ENCODE data around the gene EEF1AKMT2. TPM values are rescaled to one million over a fixed set of nuclear protein-coding genes. Genes with fewer than 3 reads are reported as not detected.

EEF1AKMT2 gene
- total and polyA plus RNA-seq, 9 donors = 11.9 to 25.8 (median 20.5) TPM

- Histone ChIP-seq H3K27me3 (no peaks in the 10 kb centered on the region), H3K36me3 (no peaks in the 10 kb centered on the region), H3K4me1 (ENCODE audit: insufficient read depth) (no peaks in the 10 kb centered on the region), H3K9me3 (no peaks in the 10 kb centered on the region), H3K4me3 (no peak overlapping the region), H3K27ac (no peak overlapping the region)
- DNase-seq = no peak
- WGBS, 3 donors = 79 to 89% (median 85%) methylated on average over 1 of the region's 1 CpG
- intact Hi-C loops (cut with DNase I) = loop anchor here in 3 of 4 donors (10.0 kb wide), 3 partner anchors 60 to 300 kb away; no protein-coding TSS in a partner anchor
- TF ChIP-seq CTCF (IDR thresholded peaks at IDR 0.05) (no peak), POLR2A (IDR thresholded peaks at IDR 0.05) (no peak), EP300 (IDR thresholded peaks at IDR 0.05) (no peak)
These were observed 32.8 kb upstream of the EEF1AKMT2 start for GRCh38 chr10:124824507-124824906.

- no peak for DNase-seq
- H3K4me1 ChIP-seq (ENCODE audit: insufficient read depth) = no peaks in the 10 kb centered on the region
- intact Hi-C loops (cut with DNase I) = loop anchor here in 3 of 4 donors (10.0 kb wide), 3 partner anchors 57 to 297 kb away; no protein-coding TSS in a partner anchor
- H3K27ac ChIP-seq = no peak overlapping the region
- no peaks in the 10 kb centered on the region for H3K27me3 ChIP-seq
- 98 to 99% (median 98%) methylated on average over 4 of the region's 4 CpGs for WGBS, 3 donors
- H3K9me3 ChIP-seq = no peaks in the 10 kb centered on the region
- no peak for TF ChIP-seq POLR2A (IDR thresholded peaks at IDR 0.05)
- TF ChIP-seq EP300 (IDR thresholded peaks at IDR 0.05) = no peak
- no peak for TF ChIP-seq CTCF (IDR thresholded peaks at IDR 0.05)
- H3K4me3 ChIP-seq = no peak overlapping the region
- H3K36me3 ChIP-seq = no peaks in the 10 kb centered on the region
These were observed 29.8 kb upstream of the EEF1AKMT2 start for GRCh38 chr10:124821520-124821919.

- Histone ChIP-seq H3K4me1 (ENCODE audit: insufficient read depth) (no peaks in the 10 kb centered on the region), H3K27me3 (no peaks in the 10 kb centered on the region), H3K36me3 (no peaks in the 10 kb centered on the region), H3K27ac (no peak overlapping the region), H3K9me3 (no peaks in the 10 kb centered on the region), H3K4me3 (no peak overlapping the region)
- TF ChIP-seq POLR2A (IDR thresholded peaks at IDR 0.05) (no peak), CTCF (IDR thresholded peaks at IDR 0.05) (no peak), EP300 (IDR thresholded peaks at IDR 0.05) (no peak)
- WGBS, 3 donors = 96 to 100% (median 99%) methylated on average over 2 of the region's 2 CpGs
- DNase-seq = no peak
- intact Hi-C loops (cut with DNase I) = loop anchor here in 3 of 4 donors (10.0 kb wide), 3 partner anchors 55 to 295 kb away; no protein-coding TSS in a partner anchor
These were observed 28.4 kb upstream of the EEF1AKMT2 start for GRCh38 chr10:124820121-124820520.

- intact Hi-C loops (cut with DNase I) = no loop called here
- Histone ChIP-seq H3K27ac (peak overlapping the region in 1 of 2 donors; percentile 65), H3K4me1 (ENCODE audit: insufficient read depth) (peaks cover 4% of the 10 kb centered on the region), H3K9me3 (no peaks in the 10 kb centered on the region), H3K27me3 (no peaks in the 10 kb centered on the region), H3K4me3 (peak overlapping the region; percentile 79), H3K36me3 (no peaks in the 10 kb centered on the region)
- no peak for TF ChIP-seq POLR2A (IDR thresholded peaks at IDR 0.05)
- TF ChIP-seq CTCF (IDR thresholded peaks at IDR 0.05) = no peak
- no peak for TF ChIP-seq EP300 (IDR thresholded peaks at IDR 0.05)
- 1% methylated on average over 13 of the region's 13 CpGs for WGBS, 3 donors
- DNase-seq = no peak
These were observed 10.6 kb upstream of the EEF1AKMT2 start for GRCh38 chr10:124802313-124802675.
